HUDEP-2 (cell line): ENCODE data around the gene NUP214.
"Not testable (repeated sequence)": the region's sequence is repeated elsewhere in the genome, so short reads cannot be mapped to it uniquely, and the experiment has no call there.

Source experiments
- DNase-seq, 76 experiments: peaks; one replicate each; lab custom pipeline; 2025; ENCODE audit not compliant: unreplicated experiment in 76 of 76; lab: John Stamatoyannopoulos, UW

NUP214 gene

DNA sequence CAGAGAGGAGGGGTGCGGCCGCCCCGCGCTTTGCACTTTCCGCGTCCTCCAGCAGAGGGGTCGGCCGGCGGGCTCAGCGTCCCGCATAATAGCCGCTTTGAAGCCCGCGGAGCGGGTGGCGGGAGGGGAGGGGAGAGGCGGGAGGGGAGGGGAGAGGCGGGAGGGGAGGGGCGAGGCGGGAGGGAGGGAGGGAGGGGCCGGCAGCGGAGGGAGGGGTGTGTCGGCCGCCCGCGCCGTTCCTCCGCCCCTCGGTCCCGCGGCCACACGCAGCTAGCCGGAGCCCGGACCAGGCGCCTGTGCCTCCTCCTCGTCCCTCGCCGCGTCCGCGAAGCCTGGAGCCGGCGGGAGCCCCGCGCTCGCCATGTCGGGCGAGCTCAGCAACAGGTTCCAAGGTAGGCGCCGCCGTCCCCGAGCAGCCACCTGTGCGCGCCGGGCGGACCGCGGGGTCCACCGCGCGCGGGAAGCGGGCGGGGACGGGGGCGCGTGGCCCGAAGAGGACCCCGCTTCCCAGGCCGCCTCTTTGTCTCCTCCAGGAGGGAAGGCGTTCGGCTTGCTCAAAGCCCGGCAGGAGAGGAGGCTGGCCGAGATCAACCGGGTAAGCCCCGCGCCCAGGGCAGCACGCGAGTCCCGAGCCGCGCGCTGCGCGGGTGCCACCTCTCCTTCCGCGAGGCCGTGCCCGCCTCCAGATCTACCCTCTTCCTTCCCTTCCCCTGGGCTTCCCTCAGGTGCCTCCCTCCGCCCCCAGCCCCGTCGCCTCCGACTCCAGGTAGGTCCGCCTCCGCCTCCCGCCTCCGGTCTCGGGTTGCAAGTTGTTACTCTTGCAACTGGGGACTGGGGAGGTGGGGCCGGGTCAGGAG, 28.9 kb upstream of the NUP214 start, which contains the start of gene AIF1L:
TSS of gene AIF1L (plus strand) at position 263 of the 857 bp plus-strand sequence. CDS start at position 362, 99 bp downstream.
- DNase-seq, result peak in 5 of 76 experiments; percentile 4 to 29 (median 4)

DNA sequence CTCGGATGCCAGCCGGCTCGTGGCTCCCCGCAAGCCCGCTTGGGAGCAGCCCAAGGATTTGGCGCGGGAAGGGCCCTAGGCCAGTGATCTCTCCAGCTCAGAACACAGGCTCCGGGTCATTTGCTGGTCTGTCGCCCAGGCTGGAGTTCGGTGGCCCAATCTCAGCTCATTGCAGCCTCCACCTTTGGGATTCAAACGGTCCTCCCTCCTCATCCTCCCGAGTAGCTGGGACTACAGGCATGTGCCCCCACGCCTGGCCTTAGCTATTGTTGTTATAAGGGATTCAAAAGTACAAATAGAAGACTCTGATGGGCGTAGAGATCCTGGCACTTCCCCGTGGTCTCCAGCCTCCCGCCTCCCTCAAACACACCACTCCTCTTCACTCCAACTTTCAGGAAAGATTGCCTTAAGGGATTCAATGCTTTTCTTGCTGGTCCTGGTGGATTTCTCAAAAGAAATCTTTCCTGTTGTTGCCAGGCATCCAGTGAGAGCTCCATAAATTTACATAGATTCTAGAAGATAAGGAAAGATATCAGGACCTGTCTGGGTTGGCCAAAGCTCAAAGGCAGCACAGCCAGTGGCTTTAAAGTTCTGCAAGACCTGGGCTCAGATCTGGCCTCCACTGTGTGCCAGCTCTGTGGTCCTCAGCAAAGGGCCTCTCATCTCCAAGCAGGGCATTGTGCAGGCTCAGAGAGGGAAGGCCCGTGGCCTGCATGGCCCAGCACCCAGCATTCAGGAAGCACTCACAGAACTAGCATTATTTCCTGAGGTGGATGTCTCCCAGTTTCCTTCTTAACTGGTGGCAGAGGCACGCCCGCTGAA, 28.0 kb upstream of the NUP214 start:
- no peak for DNase-seq

DNA sequence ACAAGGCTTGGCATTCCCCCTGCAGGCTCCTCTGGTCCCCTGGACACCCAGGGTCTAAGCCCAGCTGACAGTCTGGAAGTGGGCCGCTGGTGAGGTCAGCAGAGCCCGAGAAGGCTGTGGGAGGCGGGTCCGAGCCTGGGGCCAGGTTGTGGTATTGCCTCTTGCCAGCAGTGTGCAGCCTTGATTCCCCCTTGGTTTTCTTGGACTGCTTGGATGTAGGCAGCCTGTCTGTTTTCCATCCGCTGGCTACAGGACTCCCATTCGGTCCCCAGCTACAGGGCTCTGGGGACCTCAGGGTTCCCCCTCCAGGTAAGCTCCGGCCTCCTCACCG, 27.5 kb upstream of the NUP214 start:
- DNase-seq, result no peak

DNA sequence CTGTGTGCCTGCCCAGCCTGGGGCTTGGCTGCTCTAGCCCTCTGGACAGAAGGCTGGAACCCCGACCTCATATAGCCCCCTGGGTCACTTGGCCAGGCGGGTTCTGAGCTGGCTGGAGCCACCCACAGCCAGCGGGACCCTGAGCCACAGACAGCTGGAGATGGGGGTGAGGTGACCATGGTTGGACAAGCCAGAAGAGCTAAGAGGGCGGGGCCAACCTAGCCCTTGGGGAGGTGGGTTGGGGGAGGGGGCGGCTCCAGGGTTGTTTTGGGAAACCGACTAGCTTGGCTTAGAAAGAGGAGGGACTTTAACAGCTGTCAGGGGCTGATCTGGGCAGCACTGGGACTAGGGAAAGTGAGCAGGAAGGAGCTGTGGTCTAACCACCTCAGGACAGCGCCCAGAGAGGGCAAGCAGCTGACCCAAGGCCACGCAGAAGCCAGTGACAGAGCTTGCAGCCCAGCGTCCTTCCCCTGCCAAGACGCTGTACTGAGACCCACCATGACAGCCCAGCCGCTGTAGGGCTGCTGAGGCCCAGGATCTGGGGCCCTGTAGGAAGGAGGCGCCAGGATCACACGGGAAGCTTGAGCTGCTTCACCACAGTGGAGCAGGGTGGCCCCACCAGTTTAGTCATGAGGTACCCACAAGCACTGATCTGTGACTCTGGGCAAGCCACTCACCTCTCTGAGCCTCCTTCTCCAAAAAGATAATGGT, 26.8 kb upstream of the NUP214 start:
- peak in 1 of 76 experiments; percentile 27 for DNase-seq

DNA sequence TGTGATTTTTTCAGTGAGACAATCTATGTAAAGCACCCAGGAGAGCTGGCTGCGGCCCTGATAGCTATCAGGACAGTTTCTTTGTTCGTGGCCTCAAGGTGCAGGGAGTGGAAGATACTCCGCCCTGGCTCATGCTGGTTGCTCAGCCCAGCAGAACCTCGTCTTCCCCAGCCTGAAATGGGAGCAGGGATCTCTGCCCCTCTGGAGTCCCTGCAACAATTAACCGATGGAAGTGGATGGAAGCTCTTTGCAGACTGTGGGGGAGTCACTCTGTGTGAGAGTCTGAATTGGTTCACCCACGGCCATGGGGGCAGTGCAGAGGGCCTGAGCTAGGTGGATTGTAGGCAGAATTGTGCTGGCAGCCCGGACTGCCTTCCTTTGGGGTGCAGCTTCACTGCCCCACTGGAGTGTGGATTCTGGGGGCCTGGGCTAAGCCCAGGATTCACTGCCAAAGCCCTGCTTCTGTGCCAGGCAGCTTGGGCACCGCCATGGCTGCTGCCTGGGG, 26.2 kb upstream of the NUP214 start:
- peak in 12 of 76 experiments; percentile 3 to 42 (median 15) for DNase-seq

DNA sequence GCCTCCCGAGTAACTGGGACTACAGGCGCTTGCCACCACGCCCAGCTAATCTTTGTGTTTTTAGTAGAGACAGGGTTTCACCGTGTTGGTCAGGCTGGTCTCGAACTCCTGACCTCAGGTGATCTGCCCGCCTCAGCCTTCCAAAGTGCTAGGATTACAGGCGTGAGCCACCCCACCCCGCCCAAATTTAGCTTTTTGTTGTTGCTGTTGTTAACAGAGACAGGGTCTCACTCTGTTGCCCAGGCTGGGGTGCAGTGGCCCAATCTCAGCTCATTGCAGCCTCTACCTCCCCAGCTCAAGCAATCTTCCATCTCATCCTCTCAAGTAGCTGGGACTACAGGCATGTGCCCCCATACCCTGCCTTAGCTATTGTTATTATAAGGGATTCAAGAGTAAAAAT, 25.5 kb upstream of the NUP214 start:
- not testable (repeated sequence) for DNase-seq

DNA sequence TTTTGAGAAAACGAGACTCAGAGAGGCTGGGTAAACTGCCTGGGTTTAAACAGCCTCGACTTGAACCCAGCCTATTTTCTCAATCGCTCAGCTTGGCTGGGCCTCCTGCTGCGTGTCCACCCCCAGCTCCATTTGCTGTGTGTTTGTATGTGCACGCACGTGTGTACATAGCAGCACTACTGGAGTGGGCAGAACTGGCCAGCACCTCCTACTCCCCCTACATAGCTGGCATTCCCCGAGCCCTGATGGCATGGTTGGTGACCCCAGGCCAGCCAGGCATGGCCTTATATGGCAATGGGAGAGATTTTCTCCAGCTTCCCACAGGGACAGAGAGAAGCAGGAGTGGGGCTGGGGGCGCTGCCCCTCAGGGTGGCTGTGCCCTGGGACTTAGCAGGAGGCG, 24.9 kb upstream of the NUP214 start:
- DNase-seq, result no peak

DNA sequence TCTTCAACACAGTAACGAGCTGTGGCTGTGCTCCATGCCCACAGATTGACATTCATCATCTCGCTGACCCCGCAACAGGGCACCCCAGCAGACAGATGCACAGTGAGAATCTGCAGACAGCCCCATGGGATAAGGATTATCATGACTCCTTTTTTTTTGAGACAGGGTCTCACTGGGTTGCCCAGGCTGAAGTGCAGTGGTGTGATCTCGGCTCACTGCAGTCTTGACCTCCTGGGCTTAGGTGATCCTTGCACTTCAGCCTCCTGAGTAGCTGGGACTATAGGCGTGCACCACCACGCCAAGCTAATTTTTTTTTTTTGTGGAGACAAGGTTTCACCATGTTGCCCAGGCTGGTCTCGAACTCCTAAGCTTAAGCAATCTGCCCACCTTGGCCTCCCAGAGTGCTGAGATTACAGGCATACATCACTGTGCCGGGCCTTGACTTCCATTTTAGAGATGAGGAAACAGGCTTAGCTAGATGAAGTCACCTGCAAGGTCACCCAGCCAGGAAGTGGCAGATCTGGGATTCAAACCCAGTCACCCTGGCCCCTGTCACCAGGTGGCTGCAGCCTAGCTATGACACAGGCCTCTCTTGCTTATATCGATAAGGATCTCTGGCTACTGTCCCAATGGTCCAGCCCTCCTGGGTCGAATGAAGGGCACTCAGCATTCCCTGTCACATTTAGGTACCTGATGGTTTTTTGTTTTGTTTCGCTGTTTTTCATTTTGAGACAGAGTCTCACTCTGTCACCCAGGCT, 24.0 kb upstream of the NUP214 start:
- peak in 7 of 76 experiments; percentile 5 to 28 (median 16) for DNase-seq

DNA sequence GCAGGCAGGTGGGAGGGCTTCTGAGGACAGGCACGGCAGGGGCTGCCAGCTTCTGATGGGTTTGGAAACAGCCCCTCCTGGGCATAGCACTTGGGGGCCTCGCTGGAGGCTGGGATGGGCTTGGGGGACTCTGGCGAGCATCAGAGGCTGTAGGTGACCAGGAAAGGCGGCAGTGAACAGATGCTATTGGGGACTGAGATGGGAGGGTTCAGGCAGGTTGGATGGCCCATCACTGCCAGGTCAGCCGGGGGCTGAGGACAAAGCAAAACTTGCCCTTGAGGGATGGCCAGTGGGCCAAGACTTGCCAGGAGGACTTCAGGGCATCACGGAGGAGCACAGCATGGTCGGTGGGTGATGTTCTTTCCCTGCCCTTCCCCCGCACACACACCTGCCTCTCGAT, 22.4 kb upstream of the NUP214 start:
- DNase-seq, result no peak

DNA sequence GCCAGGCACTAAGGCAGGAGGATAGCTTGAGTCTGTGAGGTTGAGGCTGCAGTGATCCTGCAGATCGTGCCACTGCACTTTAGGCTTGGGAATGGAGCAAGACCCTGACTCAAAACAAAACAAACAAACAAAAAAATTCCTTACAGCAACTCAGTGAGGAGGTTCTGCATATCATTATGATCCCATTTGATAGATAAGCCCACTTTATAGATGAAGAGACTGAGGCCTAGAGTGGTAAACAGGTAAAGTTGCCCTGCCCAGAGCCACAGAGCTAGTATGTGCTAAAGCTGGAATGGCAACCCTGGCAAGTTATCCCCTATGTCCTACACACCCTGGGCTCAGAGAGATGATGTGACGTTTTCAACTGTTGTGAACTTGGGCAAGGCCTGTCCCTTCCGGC, 21.9 kb upstream of the NUP214 start:
- no peak for DNase-seq

DNA sequence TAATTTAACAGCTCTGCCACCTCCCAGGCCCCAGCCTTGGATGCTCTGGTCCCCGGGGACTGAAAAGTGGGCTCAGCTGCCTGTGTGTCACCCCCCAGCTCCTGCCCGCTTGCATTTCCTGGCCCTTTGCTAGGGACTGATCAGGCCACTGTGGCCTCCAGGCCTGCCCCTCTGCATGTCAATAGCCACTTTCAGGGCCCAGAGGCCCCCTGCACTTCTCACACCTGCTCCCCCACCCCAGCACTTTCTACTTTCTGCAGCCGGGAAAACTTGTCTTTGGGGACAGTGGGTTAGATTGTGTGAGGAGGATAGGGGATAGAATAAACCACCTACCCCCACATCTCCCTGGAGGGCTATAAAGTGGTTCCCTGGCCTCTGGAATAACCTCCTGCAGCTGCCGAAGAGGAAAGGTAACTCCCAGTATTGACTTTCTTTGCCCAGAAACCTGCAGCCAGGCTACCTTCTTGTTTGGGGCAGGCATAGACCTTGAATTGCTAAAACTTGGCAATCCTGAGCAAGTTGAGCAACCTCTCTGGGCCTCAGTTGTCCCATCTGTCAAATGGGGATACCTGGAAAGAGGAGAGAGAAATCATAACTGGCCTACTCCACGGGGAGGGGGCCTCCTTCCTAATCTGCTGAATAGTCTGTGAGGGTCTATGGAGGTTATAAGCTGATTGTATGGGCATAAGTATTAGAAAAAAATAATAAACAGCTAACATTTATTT, 21.2 kb upstream of the NUP214 start:
- no peak for DNase-seq

DNA sequence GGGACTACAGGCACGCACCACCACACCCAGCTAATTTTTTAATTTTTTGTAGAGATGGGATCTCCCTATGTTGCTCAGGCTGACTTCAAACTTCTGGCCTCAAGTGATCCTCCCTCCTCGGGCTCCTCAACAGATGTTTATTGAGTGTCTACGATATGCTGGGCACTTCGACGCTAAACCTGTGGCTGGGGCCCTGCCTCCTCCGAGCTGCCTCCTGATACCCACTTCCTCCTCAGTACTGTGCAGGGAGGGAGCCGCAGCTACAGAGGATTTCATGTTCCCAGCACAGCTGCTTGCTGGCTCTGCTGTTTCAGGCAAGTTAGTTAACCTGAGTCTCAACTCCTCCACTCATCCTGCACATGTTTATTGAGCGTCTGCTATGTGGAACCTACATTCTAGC, 19.4 kb upstream of the NUP214 start:
- DNase-seq, result no peak

DNA sequence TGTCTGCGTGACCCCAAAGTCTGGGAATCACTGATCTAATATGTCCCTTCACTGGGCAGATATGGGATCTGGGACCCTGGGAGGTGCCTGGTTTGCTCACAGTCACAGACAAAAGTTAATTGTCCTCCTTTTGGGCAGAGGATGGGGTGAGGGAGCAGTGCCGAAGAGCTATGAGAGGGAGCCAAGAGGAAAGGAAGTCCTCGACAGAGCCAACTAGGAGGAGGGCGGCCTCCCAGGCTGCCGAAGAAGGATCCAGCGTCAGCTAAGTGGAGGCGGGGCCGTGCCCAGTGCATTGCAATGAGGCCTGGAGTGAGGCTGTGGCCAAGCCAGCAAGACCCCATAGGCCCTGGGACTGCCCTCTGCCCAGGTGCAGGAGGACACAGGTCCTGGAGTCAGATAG, 17.6 kb upstream of the NUP214 start:
- no peak for DNase-seq

DNA sequence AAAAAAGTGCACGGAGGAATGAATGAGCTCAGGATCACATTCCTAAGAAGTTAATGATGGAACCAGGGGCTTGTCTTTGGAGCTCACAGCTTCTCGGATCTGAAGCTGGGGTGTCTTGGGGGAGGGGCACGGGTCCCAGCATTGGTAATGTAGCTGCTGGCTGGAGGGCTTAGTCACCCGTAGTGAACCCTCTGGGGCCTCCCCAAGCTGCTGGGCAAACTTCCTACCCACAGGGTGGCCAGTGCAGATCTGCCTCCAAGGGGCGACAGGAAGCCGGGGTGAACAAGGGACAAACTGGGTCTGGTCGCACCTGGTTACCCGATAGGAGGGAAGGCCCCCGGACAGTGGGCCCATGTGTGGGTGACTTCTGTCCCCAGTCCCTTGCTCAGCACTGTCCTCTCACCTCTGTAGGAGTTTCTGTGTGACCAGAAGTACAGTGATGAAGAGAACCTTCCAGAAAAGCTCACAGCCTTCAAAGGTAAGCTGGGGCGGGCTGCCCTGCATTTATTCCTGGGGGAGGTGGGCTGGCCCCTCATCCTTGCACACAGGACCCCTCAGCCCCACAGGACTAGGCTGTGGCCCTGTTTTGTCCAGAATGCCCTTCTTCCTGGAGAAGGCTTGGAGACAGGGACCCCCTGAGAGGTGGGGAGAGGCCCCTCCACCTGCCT, 14.1 kb upstream of the NUP214 start:
- DNase-seq, result no peak

DNA sequence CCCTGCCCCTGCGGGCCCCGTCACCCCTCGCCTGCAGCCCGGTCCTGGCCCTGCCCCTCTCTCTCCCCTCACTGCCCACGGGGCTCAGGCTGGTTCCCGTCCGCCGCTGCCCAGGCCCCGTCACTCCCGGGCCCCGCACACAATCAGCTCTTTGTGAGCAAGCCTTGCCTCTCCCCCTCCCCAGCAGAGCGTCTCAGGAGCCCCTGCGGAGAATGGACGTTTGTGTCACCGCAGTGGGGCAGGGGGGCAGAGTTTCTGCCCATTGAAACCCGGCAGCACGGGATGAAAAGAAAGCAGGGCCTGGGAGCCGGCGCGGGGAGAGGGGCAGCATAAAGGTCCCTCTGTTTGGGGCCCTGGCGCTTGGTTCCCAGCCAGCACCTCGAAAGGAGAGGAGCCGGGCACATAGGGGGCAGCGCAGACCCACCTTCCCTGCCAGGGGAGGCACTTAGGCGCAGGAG, 13.5 kb upstream of the NUP214 start:
- no peak for DNase-seq

DNA sequence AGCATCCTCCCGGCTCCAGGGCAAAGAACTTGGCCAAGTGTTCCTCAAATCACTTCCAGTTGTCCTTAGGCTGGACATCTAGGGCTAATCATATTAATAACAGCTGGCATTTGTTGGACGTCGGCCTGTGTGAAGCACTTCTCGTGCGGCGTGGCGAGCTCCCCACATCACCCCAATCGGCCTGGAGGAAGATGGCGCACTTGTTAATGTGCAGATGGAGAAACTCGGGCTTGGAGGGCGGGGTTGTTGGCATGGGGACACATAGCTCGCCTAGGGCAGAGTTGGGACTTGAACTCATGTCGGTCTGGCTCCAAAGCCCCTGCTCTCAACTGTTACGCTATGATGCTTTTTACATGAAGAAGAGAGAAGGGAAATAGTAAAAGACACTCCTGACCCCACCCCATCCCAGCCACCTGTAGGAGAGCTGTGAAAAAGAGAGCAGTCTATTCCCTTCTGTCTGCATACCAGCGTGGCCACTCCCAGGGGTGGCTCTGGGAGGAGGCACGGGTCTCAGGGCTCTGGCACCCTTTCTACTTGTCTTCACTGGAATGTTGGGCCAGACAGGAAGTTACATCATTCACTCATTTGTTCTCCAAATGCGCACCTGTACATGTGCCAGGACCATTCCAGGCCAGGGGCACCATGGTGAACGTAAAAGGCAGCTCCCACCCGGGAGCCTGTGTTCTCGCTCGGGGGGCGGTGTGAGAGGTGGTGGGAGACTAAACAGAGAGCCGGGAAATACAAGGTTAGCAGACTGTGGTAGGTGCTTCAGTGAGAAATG, 12.8 kb upstream of the NUP214 start:
- DNase-seq, result no peak

DNA sequence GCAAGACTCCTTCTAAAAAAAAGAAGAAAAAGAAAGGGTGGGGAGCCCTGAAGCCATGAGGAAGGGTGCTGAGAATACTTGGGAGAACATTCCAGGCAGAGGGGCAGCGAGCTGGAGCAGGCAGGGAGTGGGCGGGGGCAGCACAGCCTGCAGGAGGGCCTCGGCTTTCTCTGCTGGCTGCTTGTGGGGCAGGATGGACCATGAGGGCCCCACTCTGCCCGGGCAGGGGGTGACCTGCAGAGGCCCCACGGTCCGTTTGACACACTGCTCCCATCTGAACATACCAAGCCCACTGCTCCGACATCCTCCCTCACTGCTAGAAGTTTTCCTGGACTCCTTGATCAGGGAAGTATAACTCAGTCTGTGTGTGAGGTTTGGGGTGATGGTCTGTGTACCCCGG, 11.7 kb upstream of the NUP214 start:
- no peak for DNase-seq

DNA sequence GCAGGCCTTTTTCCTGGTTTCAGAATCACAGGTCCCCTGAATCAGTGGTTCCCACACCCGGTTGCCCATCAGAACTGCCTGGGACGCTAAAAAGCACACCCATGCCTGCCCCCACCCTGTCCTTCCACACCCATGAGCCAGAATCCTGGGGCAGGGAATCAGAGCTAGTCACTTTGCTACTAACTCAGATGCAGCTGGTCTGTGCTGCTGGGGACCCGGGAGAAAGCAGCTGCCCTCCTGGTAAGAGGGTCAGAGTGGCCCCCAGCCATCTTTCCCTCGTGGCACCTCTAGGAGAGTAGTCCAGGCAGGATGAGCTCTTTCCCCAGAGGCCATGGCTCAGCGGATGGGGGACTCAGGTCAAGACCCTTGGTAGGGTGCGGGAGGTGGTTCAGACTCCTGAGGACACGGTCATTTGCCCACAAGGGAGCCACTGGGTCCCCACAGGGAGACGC, 11.3 kb upstream of the NUP214 start:
- no peak for DNase-seq
